OCI-LY7 (cell line): ENCODE data around the gene CAPZB. TPM values are rescaled to one million over a fixed set of nuclear protein-coding genes. Genes with fewer than 3 reads are reported as not detected.

Source experiments
- BruUV-seq: library from RNA; stranded (reverse); fragments of 400-500 nt; replicated peaks from 2 replicates; lab custom pipeline; 2021; lab: Mats Ljungman, UMichigan
- CTCF ChIA-PET: fragments of 300-600 bp; sonication (Branson Sonifier 250); formaldehyde crosslinking; loops from one replicate; lab custom pipeline; 2022; ENCODE audit warnings: antibody characterized with exemption; ENCODE audit not compliant: unreplicated experiment; lab: Charles Lee
- POLR2A ChIA-PET: fragments of 300-600 bp; sonication (Branson Sonifier 250); formaldehyde crosslinking; loops from one replicate; lab custom pipeline; 2022; ENCODE audit warnings: antibody characterized with exemption; lab: Charles Lee
- DNase-seq: peaks from one replicate; pipeline ENCODE4 v3.0.0-alpha.2; 2015; ENCODE audit warnings: low spot score
- H2AFZ ChIP-seq: fragments of 200-600 bp; sonication (generic), shearing (Covaris generic); 2 replicates; pipeline ENCODE4 v1.6.1; 2014; ENCODE audit warnings: mild to moderate bottlenecking, antibody characterized with exemption, low read length, moderate library complexity
- H3K27ac ChIP-seq: fragments of 200-600 bp; sonication (generic); 2 replicates; pipeline ENCODE4 v1.5.1; 2014; ENCODE audit warnings: mixed run types, low read depth, mild to moderate bottlenecking, moderate library complexity, low read length, inconsistent platforms; ENCODE audit not compliant: poor library complexity, severe bottlenecking
- H3K36me3 ChIP-seq: fragments of 200-600 bp; sonication (generic); 2 replicates; pipeline ENCODE4 v1.6.1; 2014; ENCODE audit warnings: mild to moderate bottlenecking, antibody characterized with exemption, low read length, moderate library complexity, mixed read lengths; ENCODE audit not compliant: insufficient read depth
- H3K4me1 ChIP-seq: fragments of 200-600 bp; sonication (generic); 2 replicates; pipeline ENCODE4 v1.5.1; 2014; ENCODE audit warnings: mild to moderate bottlenecking, low read length; ENCODE audit not compliant: insufficient read depth, poor library complexity, severe bottlenecking
- H3K4me2 ChIP-seq: fragments of 200-600 bp; sonication (generic); 2 replicates; pipeline ENCODE4 v1.6.1; 2014; ENCODE audit warnings: mild to moderate bottlenecking, low read length
- H3K4me3 ChIP-seq: fragments of 200-600 bp; sonication (generic); 2 replicates; pipeline ENCODE4 v1.5.1; 2014; ENCODE audit warnings: mild to moderate bottlenecking, low read depth, low read length; ENCODE audit not compliant: poor library complexity, severe bottlenecking
- H3K79me2 ChIP-seq: fragments of 200-600 bp; sonication (generic); 2 replicates; pipeline ENCODE4 v1.6.1; 2016; ENCODE audit warnings: low read depth, mild to moderate bottlenecking, low read length, moderate library complexity, mixed read lengths; ENCODE audit not compliant: insufficient read depth
- H3K9me2 ChIP-seq: fragments of 200-600 bp; sonication (generic); 2 replicates; pipeline ENCODE4 v1.6.1; 2016; ENCODE audit warnings: mild to moderate bottlenecking, low read length, mixed read lengths; ENCODE audit not compliant: insufficient read depth
- H3K9me3 ChIP-seq: fragments of 200-600 bp; sonication (generic); 2 replicates; pipeline ENCODE4 v1.6.1; 2014; ENCODE audit warnings: mild to moderate bottlenecking, mixed run types, low read length, mixed read lengths
- H4K20me1 ChIP-seq: fragments of 200-600 bp; sonication (generic); 2 replicates; pipeline ENCODE4 v1.6.1; 2014; ENCODE audit warnings: mild to moderate bottlenecking, antibody characterized with exemption, low read length, moderate library complexity, mixed read lengths; ENCODE audit not compliant: insufficient read depth
- EZH2phosphoT487 ChIP-seq: fragments of 200-600 bp; sonication (generic); IDR thresholded peaks from 2 replicates; pipeline ENCODE4 v1.6.1; 2018; ENCODE audit warnings: low read depth, borderline replicate concordance, mild to moderate bottlenecking, mixed run types, antibody characterized with exemption, low read length, moderate library complexity, mixed read lengths
- intact Hi-C: fragments of 100-400 bp; cut with micrococcal nuclease; formaldehyde crosslinking; loops from one replicate; pipeline ENCODE4 v1.10.0; 2022; ENCODE audit not compliant: unreplicated experiment
- total RNA-seq, 2 experiments: library from RNA; depleted of rRNA in 1 of 2; stranded (reverse); fragments of >200 nt in 1 of 2; shearing (Covaris generic) in 1 of 2; gene quantifications; 2 replicates each; pipeline ENCODE4 v1.2.3, GENCODE V29; 2014 to 2022
- TF ChIP-seq, protein P1 (sequence below): fragments of 200-600 bp; sonication (generic); conservative IDR thresholded peaks from 2 replicates; pipeline ENCODE4 v1.5.1; 2014; ENCODE audit warnings: mild to moderate bottlenecking, antibody characterized with exemption, low read length, moderate library complexity, mixed read lengths

Gene CAPZB
- total RNA-seq, 2 experiments from 2014 or later, result 61.3 to 187 TPM

DNA sequence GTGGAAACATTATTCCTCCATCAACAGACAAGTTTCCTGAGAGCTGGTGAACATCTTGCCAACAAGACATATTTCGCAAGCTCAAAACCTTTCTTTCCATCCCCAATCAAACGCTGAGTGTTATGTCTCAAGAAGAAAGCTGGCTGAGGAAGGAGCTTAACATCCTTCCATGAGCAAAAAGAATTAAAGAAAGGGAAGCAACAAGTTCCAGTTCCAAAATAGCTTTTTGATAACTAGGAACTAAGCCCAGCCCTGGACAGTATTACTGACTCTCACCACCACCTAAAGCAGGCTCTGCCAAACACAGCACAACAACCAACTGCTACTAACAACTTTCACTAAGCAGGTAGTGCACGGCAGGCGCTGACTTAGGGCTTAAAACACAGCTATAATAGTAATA is 50.2 kb downstream of the CAPZB start:
- Histone ChIP-seq H3K27ac (no peak overlapping the region), H3K79me2 (peaks cover 18% of the 10 kb centered on the region), H3K9me2 (no peaks in the 10 kb centered on the region), H3K36me3 (peaks cover 29% of the 10 kb centered on the region; the same call in 1 of the 2 replicates), H3K4me2 (no peak overlapping the region), H2AFZ (no peak overlapping the region), H4K20me1 (peaks cover 12% of the 10 kb centered on the region), H3K4me3 (no peak overlapping the region), H3K9me3 (no peaks in the 10 kb centered on the region), H3K4me1 (peaks cover 6% of the 10 kb centered on the region)
- POLR2A ChIA-PET, result no interaction called here
- DNase-seq, result no peak
- CTCF ChIA-PET, result no interaction called here
- TF ChIP-seq EZH2phosphoT487, result no peak
- TF ChIP-seq, protein P1, sequence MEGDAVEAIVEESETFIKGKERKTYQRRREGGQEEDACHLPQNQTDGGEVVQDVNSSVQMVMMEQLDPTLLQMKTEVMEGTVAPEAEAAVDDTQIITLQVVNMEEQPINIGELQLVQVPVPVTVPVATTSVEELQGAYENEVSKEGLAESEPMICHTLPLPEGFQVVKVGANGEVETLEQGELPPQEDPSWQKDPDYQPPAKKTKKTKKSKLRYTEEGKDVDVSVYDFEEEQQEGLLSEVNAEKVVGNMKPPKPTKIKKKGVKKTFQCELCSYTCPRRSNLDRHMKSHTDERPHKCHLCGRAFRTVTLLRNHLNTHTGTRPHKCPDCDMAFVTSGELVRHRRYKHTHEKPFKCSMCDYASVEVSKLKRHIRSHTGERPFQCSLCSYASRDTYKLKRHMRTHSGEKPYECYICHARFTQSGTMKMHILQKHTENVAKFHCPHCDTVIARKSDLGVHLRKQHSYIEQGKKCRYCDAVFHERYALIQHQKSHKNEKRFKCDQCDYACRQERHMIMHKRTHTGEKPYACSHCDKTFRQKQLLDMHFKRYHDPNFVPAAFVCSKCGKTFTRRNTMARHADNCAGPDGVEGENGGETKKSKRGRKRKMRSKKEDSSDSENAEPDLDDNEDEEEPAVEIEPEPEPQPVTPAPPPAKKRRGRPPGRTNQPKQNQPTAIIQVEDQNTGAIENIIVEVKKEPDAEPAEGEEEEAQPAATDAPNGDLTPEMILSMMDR, result no peak
- intact Hi-C loops, result no loop called here
- BruUV-seq, result no TSS peak

DNA sequence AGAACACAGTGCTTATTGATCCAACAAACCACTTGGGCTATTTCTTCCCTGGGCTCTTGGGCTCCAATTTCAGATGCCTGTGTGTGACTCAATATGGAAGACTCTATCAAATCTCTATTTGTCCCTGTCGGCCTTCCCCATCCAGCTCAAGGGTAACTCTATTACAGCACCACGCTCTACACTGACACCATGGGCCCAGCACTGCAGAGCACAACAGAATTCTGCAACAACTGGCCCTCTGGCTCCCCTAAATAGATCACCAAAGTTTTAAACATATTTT is 51.7 kb downstream of the CAPZB start:
- Histone ChIP-seq H3K4me2 (no peak overlapping the region), H3K36me3 (peaks cover 29% of the 10 kb centered on the region; the same call in 1 of the 2 replicates), H3K4me3 (no peak overlapping the region), H3K79me2 (peaks cover 19% of the 10 kb centered on the region), H3K9me2 (no peaks in the 10 kb centered on the region), H3K9me3 (no peaks in the 10 kb centered on the region), H4K20me1 (peaks cover 15% of the 10 kb centered on the region), H3K27ac (no peak overlapping the region), H2AFZ (no peak overlapping the region), H3K4me1 (peaks cover 6% of the 10 kb centered on the region)
- TF ChIP-seq, protein P1, result no peak
- no peak for TF ChIP-seq EZH2phosphoT487
- no TSS peak for BruUV-seq
- intact Hi-C loops, result no loop called here
- POLR2A ChIA-PET, result interaction anchor here (0.7 kb wide), 1 partner anchor 10 kb away, joined by 4 read pairs; no protein-coding TSS in a partner anchor
- no peak for DNase-seq
- CTCF ChIA-PET, result no interaction called here

DNA sequence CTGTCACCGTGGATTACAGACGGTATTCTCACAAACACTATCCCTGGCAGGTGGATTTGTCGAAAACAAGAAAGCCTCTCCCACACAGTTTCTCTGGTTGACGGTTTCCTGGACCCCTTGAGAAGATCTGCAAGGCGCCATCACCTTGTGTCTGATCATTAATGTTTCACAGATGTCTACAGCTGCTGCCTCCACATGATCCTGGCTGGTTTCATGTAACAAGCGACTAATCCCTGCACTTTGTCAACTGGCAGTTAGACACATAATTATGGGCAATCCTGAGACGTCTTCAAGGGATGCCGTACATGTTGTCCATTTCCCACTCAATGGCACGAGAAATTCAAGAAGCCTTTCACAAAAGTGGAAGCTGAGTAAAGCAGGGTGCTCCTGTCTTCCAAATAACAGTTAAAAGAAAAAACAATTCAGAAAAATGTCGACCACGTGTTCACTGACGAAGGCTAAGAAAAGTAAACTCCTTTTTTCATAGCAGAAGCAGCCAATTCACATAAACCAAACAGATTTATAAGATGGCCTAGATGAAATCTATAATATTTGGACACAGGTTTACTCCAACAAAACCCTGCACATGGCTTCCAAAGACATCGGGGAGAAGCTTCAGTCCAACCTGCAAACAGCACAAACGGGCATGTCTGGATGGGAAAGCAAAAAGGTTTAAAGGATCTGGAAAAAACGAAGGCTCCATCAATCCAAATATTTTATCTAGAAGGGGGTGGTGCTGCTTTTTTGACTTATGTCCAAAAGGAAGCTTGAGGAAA is 52.2 kb downstream of the CAPZB start:
- no TSS peak for BruUV-seq
- CTCF ChIA-PET, result no interaction called here
- POLR2A ChIA-PET, result interaction anchor here (0.7 kb wide), 1 partner anchor 10 kb away, joined by 4 read pairs; no protein-coding TSS in a partner anchor

More for the DNA sequence above, 52.2 kb downstream of the CAPZB start:
- H3K9me3 ChIP-seq, result no peaks in the 10 kb centered on the region
- H4K20me1 ChIP-seq, result peaks cover 15% of the 10 kb centered on the region
- DNase-seq, result no peak
- no peak overlapping the region for H3K4me3 ChIP-seq
- no peaks in the 10 kb centered on the region for H3K9me2 ChIP-seq
- H3K4me1 ChIP-seq, result peaks cover 6% of the 10 kb centered on the region
- no peak overlapping the region for H3K27ac ChIP-seq
- intact Hi-C loops, result no loop called here
- H2AFZ ChIP-seq, result no peak overlapping the region
- TF ChIP-seq, protein P1, result no peak
- no peak for TF ChIP-seq EZH2phosphoT487
- H3K36me3 ChIP-seq, result peaks cover 29% of the 10 kb centered on the region; the same call in 1 of the 2 replicates
- peaks cover 19% of the 10 kb centered on the region for H3K79me2 ChIP-seq
- H3K4me2 ChIP-seq, result no peak overlapping the region
